Rectal smooth muscle tissue (tissue), 1 donor: ENCODE data around the gene CDR2.

Experiments
- H3K27ac ChIP-seq: one replicate; pipeline ENCODE4 v1.7.0; 2013; ENCODE audit warnings: low read depth, low read length, inconsistent platforms
- H3K27me3 ChIP-seq: one replicate; pipeline ENCODE4 v1.7.0; 2013; ENCODE audit warnings: low read length; ENCODE audit not compliant: control insufficient read depth, insufficient read depth
- H3K36me3 ChIP-seq: one replicate; pipeline ENCODE4 v1.7.0; 2013; ENCODE audit warnings: low read length; ENCODE audit not compliant: control insufficient read depth, insufficient read depth
- H3K4me1 ChIP-seq: one replicate; pipeline ENCODE4 v1.7.0; 2013; ENCODE audit warnings: low read length; ENCODE audit not compliant: control insufficient read depth, insufficient read depth
- H3K4me3 ChIP-seq: one replicate; pipeline ENCODE4 v1.7.0; 2013; ENCODE audit warnings: low read length
- H3K9ac ChIP-seq: one replicate; pipeline ENCODE4 v1.7.0; 2013; ENCODE audit warnings: low read length

CDR2 gene

GRCh38 chr16:22397464-22397863 lies 23.0 kb upstream of the CDR2 start:
- Histone ChIP-seq H3K36me3 (no peaks in the 10 kb centered on the region), H3K27me3 (no peaks in the 10 kb centered on the region), H3K4me1 (no peaks in the 10 kb centered on the region), H3K9ac (no peak overlapping the region), H3K4me3 (no peak overlapping the region), H3K27ac (no peak overlapping the region)

- H3K4me3 ChIP-seq: no peak overlapping the region
- no peak overlapping the region for H3K9ac ChIP-seq
- no peaks in the 10 kb centered on the region for H3K36me3 ChIP-seq
- H3K27me3 ChIP-seq: no peaks in the 10 kb centered on the region
- H3K27ac ChIP-seq: no peak overlapping the region
- no peaks in the 10 kb centered on the region for H3K4me1 ChIP-seq
These were observed 21.5 kb upstream of the CDR2 start for GRCh38 chr16:22395960-22396359.

- H3K4me3 ChIP-seq: no peak overlapping the region
These were observed 19.7 kb upstream of the CDR2 start for GRCh38 chr16:22394121-22394520.

GRCh38 chr16:22388101-22388644 lies 13.8 kb upstream of the CDR2 start:
- Histone ChIP-seq H3K27ac (no peak overlapping the region), H3K4me3 (no peak overlapping the region), H3K4me1 (no peaks in the 10 kb centered on the region), H3K27me3 (no peaks in the 10 kb centered on the region), H3K36me3 (no peaks in the 10 kb centered on the region), H3K9ac (no peak overlapping the region)

More at GRCh38 chr16:22394121-22394520, 19.7 kb upstream of the CDR2 start:
- Histone ChIP-seq H3K27me3 (no peaks in the 10 kb centered on the region), H3K4me1 (no peaks in the 10 kb centered on the region), H3K36me3 (no peaks in the 10 kb centered on the region), H3K9ac (no peak overlapping the region), H3K27ac (no peak overlapping the region)

- Histone ChIP-seq H3K4me3 (no peak overlapping the region), H3K27ac (no peak overlapping the region), H3K36me3 (no peaks in the 10 kb centered on the region), H3K27me3 (no peaks in the 10 kb centered on the region), H3K4me1 (no peaks in the 10 kb centered on the region), H3K9ac (no peak overlapping the region)
These were observed 12.6 kb upstream of the CDR2 start for GRCh38 chr16:22386976-22387375.

GRCh38 chr16:22385196-22385595 lies 10.8 kb upstream of the CDR2 start:
- Histone ChIP-seq H3K36me3 (no peaks in the 10 kb centered on the region), H3K9ac (no peak overlapping the region), H3K4me1 (no peaks in the 10 kb centered on the region), H3K27me3 (no peaks in the 10 kb centered on the region), H3K27ac (no peak overlapping the region), H3K4me3 (no peak overlapping the region)

- Histone ChIP-seq H3K9ac (no peak overlapping the region), H3K4me1 (no peaks in the 10 kb centered on the region), H3K27me3 (no peaks in the 10 kb centered on the region), H3K4me3 (no peak overlapping the region), H3K27ac (no peak overlapping the region), H3K36me3 (no peaks in the 10 kb centered on the region)
These were observed 9.4 kb upstream of the CDR2 start for GRCh38 chr16:22383827-22384226.

- H3K4me1 ChIP-seq: no peaks in the 10 kb centered on the region
- no peaks in the 10 kb centered on the region for H3K27me3 ChIP-seq
- H3K4me3 ChIP-seq: no peak overlapping the region
- H3K9ac ChIP-seq: no peak overlapping the region
- H3K27ac ChIP-seq: no peak overlapping the region
- H3K36me3 ChIP-seq: no peaks in the 10 kb centered on the region
These were observed 7.0 kb upstream of the CDR2 start for GRCh38 chr16:22381392-22381791.

GRCh38 chr16:22380529-22380928 lies 6.1 kb upstream of the CDR2 start:
- no peaks in the 10 kb centered on the region for H3K36me3 ChIP-seq
- no peaks in the 10 kb centered on the region for H3K4me1 ChIP-seq
- H3K4me3 ChIP-seq: no peak overlapping the region
- no peak overlapping the region for H3K27ac ChIP-seq
- no peak overlapping the region for H3K9ac ChIP-seq
- no peaks in the 10 kb centered on the region for H3K27me3 ChIP-seq

- H3K36me3 ChIP-seq: no peaks in the 10 kb centered on the region
- no peak overlapping the region for H3K4me3 ChIP-seq
- H3K9ac ChIP-seq: no peak overlapping the region
- peaks cover 5% of the 10 kb centered on the region for H3K4me1 ChIP-seq
- H3K27me3 ChIP-seq: no peaks in the 10 kb centered on the region
- H3K27ac ChIP-seq: no peak overlapping the region
These were observed 5.2 kb upstream of the CDR2 start for GRCh38 chr16:22379656-22380055.

- Histone ChIP-seq H3K27me3 (no peaks in the 10 kb centered on the region), H3K27ac (no peak overlapping the region), H3K36me3 (no peaks in the 10 kb centered on the region), H3K9ac (no peak overlapping the region), H3K4me1 (peaks cover 17% of the 10 kb centered on the region), H3K4me3 (no peak overlapping the region)
These were observed 1.7 kb upstream of the CDR2 start for GRCh38 chr16:22375963-22376640.

GRCh38 chr16:22375117-22375962 lies 921 bp upstream of the CDR2 start:
- Histone ChIP-seq H3K4me3 (peak overlapping the region; percentile 84), H3K36me3 (no peaks in the 10 kb centered on the region), H3K4me1 (peaks cover 21% of the 10 kb centered on the region), H3K27me3 (no peaks in the 10 kb centered on the region), H3K9ac (no peak overlapping the region), H3K27ac (peak overlapping the region; percentile 74)
